Peyer's patch (tissue), 4 donors: Measurements from ENCODE around the gene NOS1AP. TPM values are rescaled to one million over a fixed set of nuclear protein-coding genes. Genes with fewer than 3 reads are reported as not detected.
A peak's percentile ranks its signal among the peaks of the same experiment; 100 is the strongest.

ENCODE experiments used
- DNase-seq, 3 donors: peaks; one replicate each; pipeline ENCODE4 v3.0.0-alpha.2; 2017 to 2019
- H3K27ac ChIP-seq, 4 donors: fragments of 200-600 bp; sonication (generic); one replicate each; pipeline ENCODE4 v1.5.1; 2016 to 2019
- H3K27me3 ChIP-seq, 2 donors: fragments of 200-600 bp; sonication (generic); one replicate each; pipeline ENCODE4 v1.5.1; 2019
- H3K36me3 ChIP-seq, 3 donors: fragments of 200-600 bp; sonication (generic); one replicate each; pipeline ENCODE4 v1.5.1; 2016 to 2019
- H3K4me1 ChIP-seq, 4 donors: fragments of 200-600 bp; sonication (generic); one replicate each; pipeline ENCODE4 v1.5.1; 2016 to 2019
- H3K4me3 ChIP-seq, 4 donors: fragments of 200-600 bp; sonication (generic); 1 replicate in 3 of 4; 2 replicates in 1 of 4; pipeline ENCODE4 v1.5.1; 2016 to 2019; ENCODE audit warnings: mild to moderate bottlenecking in 1 of 4
- H3K9me3 ChIP-seq, 4 donors: fragments of 200-600 bp; sonication (generic); one replicate each; pipeline ENCODE4 v1.5.1; 2016 to 2019; ENCODE audit warnings: mild to moderate bottlenecking in 1 of 4
- CTCF ChIP-seq, 6 experiments: fragments of 450-650 bp in 4 of 6; fragments of 200-600 bp in 2 of 6; sonication (generic) in 1 of 6; IDR thresholded peaks; one replicate each; pipeline ENCODE4 v1.5.1; 2017 to 2019; ENCODE audit warnings: antibody characterized with exemption in 6 of 6, mild to moderate bottlenecking in 3 of 6, moderate library complexity in 1 of 6
- POLR2A ChIP-seq, 2 donors: fragments of 450-650 bp; IDR thresholded peaks; one replicate each; pipeline ENCODE4 v1.5.1; 2017; ENCODE audit warnings: antibody characterized with exemption in 2 of 2, mild to moderate bottlenecking in 2 of 2, moderate library complexity in 2 of 2
- total RNA-seq, 4 donors: library from RNA; depleted of rRNA; stranded (reverse); fragments of >200 nt; gene quantifications; one replicate each; pipeline ENCODE4 v1.1.0, GENCODE V29; 2016

The NOS1AP gene
- total RNA-seq, 4 donors from 2014 or later, result 6.3 to 18.5 (median 11.9) TPM

DNA sequence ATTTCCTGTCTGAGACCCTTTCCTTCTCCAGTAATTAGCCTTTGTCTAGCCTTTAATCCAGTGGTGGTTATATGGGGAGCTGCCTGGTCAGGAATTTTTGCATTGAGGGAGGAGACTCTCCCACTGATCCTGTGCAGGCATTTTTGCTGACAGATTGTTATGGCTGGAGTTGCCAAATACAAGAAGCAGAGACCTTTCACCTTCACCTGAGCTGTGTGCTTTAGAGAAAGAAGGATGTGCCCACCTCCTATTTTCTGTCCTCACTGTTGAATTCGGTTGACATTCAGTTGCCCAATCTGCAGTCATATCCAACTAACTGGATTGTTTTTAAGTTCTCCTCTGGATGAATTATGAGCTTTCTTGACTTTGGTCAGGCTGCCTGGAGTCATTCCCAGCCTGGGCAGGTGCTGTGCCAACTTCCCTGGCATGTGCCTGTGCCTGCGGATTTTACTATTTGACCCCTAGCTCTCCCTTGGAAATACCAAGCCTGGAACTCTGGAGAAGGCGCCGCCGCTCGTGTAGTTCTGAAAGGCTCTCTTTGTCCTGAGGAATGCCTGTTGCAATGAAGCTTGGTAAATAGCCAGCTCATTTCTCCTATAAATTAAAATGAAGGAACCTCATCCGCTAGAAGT is 143.9 kb downstream of the NOS1AP start:
- H3K27me3 ChIP-seq, result no peaks in the 10 kb centered on the region
- H3K27ac ChIP-seq, result peak overlapping the region in 2 of 4 donors; percentile 14 to 32
- no peak for TF ChIP-seq CTCF (IDR thresholded peaks at IDR 0.05)
- TF ChIP-seq POLR2A (IDR thresholded peaks at IDR 0.05), result no peak
- H3K9me3 ChIP-seq, result no peaks in the 10 kb centered on the region
- no peak overlapping the region for H3K4me3 ChIP-seq
- H3K36me3 ChIP-seq, result no peaks in the 10 kb centered on the region
- peak in 2 of 3 donors; percentile 52 to 61 for DNase-seq
- peaks cover 0 to 23% (median 0%) of the 10 kb centered on the region in 4 donors for H3K4me1 ChIP-seq

DNA sequence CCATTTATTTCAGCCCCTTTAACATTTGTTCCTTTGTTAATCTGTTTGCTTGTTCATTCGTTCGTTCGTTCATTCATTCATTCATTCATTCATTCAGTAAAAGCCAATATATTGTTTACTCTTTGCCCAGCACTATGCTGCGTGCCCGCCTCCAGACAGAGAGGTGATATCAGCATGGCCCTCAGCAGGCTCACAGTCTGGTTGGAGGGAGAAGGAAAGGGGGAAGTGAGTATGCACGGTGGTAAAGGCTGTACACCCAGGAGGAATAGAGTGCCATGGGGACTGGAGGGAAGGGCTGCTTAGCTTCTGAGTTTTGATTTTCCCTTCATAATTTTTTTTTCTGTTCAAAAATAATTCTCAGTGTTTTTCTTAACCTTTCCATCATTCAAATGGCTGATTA is 144.7 kb downstream of the NOS1AP start:
- Histone ChIP-seq H3K9me3 (no peaks in the 10 kb centered on the region), H3K4me3 (no peak overlapping the region), H3K27me3 (no peaks in the 10 kb centered on the region), H3K27ac (peak overlapping the region in 1 of 4 donors; percentile 13), H3K36me3 (no peaks in the 10 kb centered on the region), H3K4me1 (peaks cover 0 to 23% (median 0%) of the 10 kb centered on the region in 4 donors)
- no peak for TF ChIP-seq POLR2A (IDR thresholded peaks at IDR 0.05)
- TF ChIP-seq CTCF (IDR thresholded peaks at IDR 0.05), result no peak
- DNase-seq, result no peak

DNA sequence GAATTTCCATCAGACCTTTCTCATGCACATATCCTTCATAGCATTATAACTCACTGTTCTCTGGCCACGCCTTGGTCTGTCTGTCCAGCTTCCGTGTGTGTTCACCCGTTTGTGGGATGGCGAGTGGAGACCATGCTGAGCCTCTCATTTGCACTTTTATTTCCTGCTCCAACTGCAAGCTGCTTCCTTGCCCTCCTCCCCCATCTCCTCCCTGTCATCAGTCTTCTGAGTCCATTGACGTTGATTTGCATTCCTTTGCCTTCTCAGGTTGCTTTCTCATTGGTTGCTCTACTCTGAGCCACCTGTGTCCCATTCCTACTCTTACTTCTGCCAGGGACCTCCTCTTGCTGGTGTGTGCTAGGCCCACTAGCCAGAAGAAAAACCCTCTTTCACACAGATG is 146.4 kb downstream of the NOS1AP start:
- DNase-seq, result no peak
- Histone ChIP-seq H3K4me3 (no peak overlapping the region), H3K36me3 (no peaks in the 10 kb centered on the region), H3K27me3 (no peaks in the 10 kb centered on the region), H3K27ac (no peak overlapping the region), H3K4me1 (peaks cover 0 to 23% (median 0%) of the 10 kb centered on the region in 4 donors), H3K9me3 (no peaks in the 10 kb centered on the region)
- TF ChIP-seq CTCF (IDR thresholded peaks at IDR 0.05), result no peak
- TF ChIP-seq POLR2A (IDR thresholded peaks at IDR 0.05), result no peak

GRCh38 chr1:162216604-162217003 is 147.1 kb downstream of the NOS1AP start:
- TF ChIP-seq POLR2A (IDR thresholded peaks at IDR 0.05), result no peak
- TF ChIP-seq CTCF (IDR thresholded peaks at IDR 0.05), result no peak
- Histone ChIP-seq H3K4me3 (no peak overlapping the region), H3K4me1 (peaks cover 0 to 23% (median 0%) of the 10 kb centered on the region in 4 donors), H3K27me3 (no peaks in the 10 kb centered on the region), H3K36me3 (no peaks in the 10 kb centered on the region), H3K27ac (no peak overlapping the region), H3K9me3 (no peaks in the 10 kb centered on the region)
- DNase-seq, result no peak

DNA sequence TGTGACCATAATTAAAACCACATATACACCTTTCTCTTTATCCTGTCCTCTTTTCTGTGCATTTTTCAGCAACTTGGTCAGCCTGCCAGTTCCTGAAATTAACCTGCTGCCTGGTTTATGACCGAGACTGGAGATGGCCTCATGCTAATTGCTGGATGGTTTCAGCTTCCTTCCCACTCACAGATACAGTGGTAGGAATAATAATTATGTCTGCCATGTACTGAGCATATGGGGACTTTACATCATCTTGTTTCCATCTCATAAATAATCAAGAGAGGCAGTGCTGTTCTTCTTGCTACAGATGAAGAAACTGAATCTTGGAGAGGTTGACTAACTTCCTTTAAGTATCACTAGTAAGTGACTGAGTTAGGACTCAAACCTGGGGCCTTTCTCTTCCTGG is 148.2 kb downstream of the NOS1AP start:
- no peak for TF ChIP-seq POLR2A (IDR thresholded peaks at IDR 0.05)
- no peak for TF ChIP-seq CTCF (IDR thresholded peaks at IDR 0.05)
- H3K4me3 ChIP-seq, result no peak overlapping the region
- H3K27me3 ChIP-seq, result no peaks in the 10 kb centered on the region
- H3K36me3 ChIP-seq, result no peaks in the 10 kb centered on the region
- no peak for DNase-seq
- H3K4me1 ChIP-seq, result peaks cover 0 to 21% (median 0%) of the 10 kb centered on the region in 4 donors
- H3K27ac ChIP-seq, result no peak overlapping the region
- no peaks in the 10 kb centered on the region for H3K9me3 ChIP-seq
